ENCODE measurements around the gene PLXNB1. TPM values are rescaled to one million over a fixed set of nuclear protein-coding genes. Genes with fewer than 3 reads are reported as not detected.

PLXNB1 gene
- polyA plus RNA-seq, 2 of the 4 experiments (the other 2 are of a cell fraction) = 10.0 to 20.9 TPM

- CTCF ChIA-PET = interaction anchor here (1.1 to 3.6 kb wide), 9 partner anchors 10 to 251 kb away, joined by 3 to 32 read pairs (median 4); no protein-coding TSS in a partner anchor
- Histone ChIP-seq H3K4me2 (peak overlapping the region; percentile 88), H3K4me3 (peak overlapping the region; percentile 67), H3K9me3 (no peaks in the 10 kb centered on the region), H3K27ac (peak overlapping the region; percentile 86 to 97), H3K4me1 (peaks cover 24% of the 10 kb centered on the region)
- no peak for TF ChIP-seq EP300 (IDR thresholded peaks at IDR 0.05)
- no peak for TF ChIP-seq NFE2L2 (conservative IDR thresholded peaks at IDR 0.05; ENCODE audit: low read length)
- TF ChIP-seq CHD2 (IDR thresholded peaks at IDR 0.05; ENCODE audit: low read length, partially characterized antibody) = no peak
- TF ChIP-seq TFCP2L1 (CRISPR knock-in tag; IDR thresholded peaks at IDR 0.05) = no peak
- no peak for TF ChIP-seq BHLHE40 (IDR thresholded peaks at IDR 0.05; ENCODE audit: low read depth, low read length)
- no peak for TF ChIP-seq FOSL2 (IDR thresholded peaks at IDR 0.05)
- no peak for TF ChIP-seq FOSL2 (CRISPR knock-in tag; IDR thresholded peaks at IDR 0.05)
- no peak for TF ChIP-seq E2F6 (IDR thresholded peaks at IDR 0.05; ENCODE audit: borderline replicate concordance, low read depth)
- TF ChIP-seq FOXS1 (CRISPR knock-in tag; IDR thresholded peaks at IDR 0.05) = no peak
- TF ChIP-seq ATOH8 (CRISPR knock-in tag; IDR thresholded peaks at IDR 0.05; ENCODE audit: low read depth) = no peak
- no peak for TF ChIP-seq REST (IDR thresholded peaks at IDR 0.05)
- TF ChIP-seq HES2 (IDR thresholded peaks at IDR 0.05) = no peak
- no peak for TF ChIP-seq NPAS2 (CRISPR knock-in tag; IDR thresholded peaks at IDR 0.05; ENCODE audit: borderline replicate concordance)
- DNase-seq (ENCODE audit: low read depth in 1 of 2, low spot score in 1 of 2) (no peak), FAIRE-seq (no peak), ATAC-seq (peak; percentile 6 to 30; a peak in 3 of 6 replicates)
- WGBS (ENCODE audit: missing lambda C conversion rate) = 15% methylated on average over 6 of the region's 6 CpGs
- POLR2A ChIA-PET = interaction anchor here (0.9 to 1.8 kb wide), 8 partner anchors 10 to 108 kb away, joined by 3 to 8 read pairs (median 3); no protein-coding TSS in a partner anchor
These were observed 16.1 kb upstream of the PLXNB1 start for GRCh38 chr3:48446043-48446424.

- ChIA-PET POLR2A (interaction anchor here (1.8 kb wide), 1 partner anchor 9 kb away, joined by 8 read pairs; no protein-coding TSS in a partner anchor), CTCF (interaction anchor here (0.7 to 3.6 kb wide), 7 partner anchors 9 to 321 kb away, joined by 3 to 32 read pairs (median 3); no protein-coding TSS in a partner anchor)
- DNase-seq (ENCODE audit: low read depth in 1 of 2, low spot score in 1 of 2) (no peak), ATAC-seq (no peak), FAIRE-seq (no peak)
- peak overlapping the region; percentile 67 for H3K4me3 ChIP-seq
- peak overlapping the region; percentile 88 for H3K4me2 ChIP-seq
- 74% methylated on average over 5 of the region's 6 CpGs for WGBS (ENCODE audit: missing lambda C conversion rate)
- H3K27ac ChIP-seq = peak overlapping the region in 1 of 2 experiments; percentile 97; a peak in 2 of 6 replicates
- H3K9me3 ChIP-seq = no peaks in the 10 kb centered on the region
- peaks cover 24% of the 10 kb centered on the region for H3K4me1 ChIP-seq
- TF ChIP-seq ATOH8 (CRISPR knock-in tag; IDR thresholded peaks at IDR 0.05; ENCODE audit: low read depth) (no peak), MAX (IDR thresholded peaks at IDR 0.05) (no peak), CHD4 (IDR thresholded peaks at IDR 0.05; ENCODE audit: borderline replicate concordance) (no peak), USF2 (IDR thresholded peaks at IDR 0.05) (no peak), MAZ (IDR thresholded peaks at IDR 0.05; ENCODE audit: borderline replicate concordance, low read depth, low read length) (no peak), BHLHE40 (IDR thresholded peaks at IDR 0.05; ENCODE audit: low read depth, low read length) (no peak), EHMT2 (IDR thresholded peaks at IDR 0.05; ENCODE audit: low read depth) (no peak), CBX8 (IDR thresholded peaks at IDR 0.05) (no peak), NR3C1 (IDR thresholded peaks at IDR 0.05) (no peak), HES2 (IDR thresholded peaks at IDR 0.05) (no peak), TFCP2L1 (CRISPR knock-in tag; IDR thresholded peaks at IDR 0.05) (no peak), ELK1 (IDR thresholded peaks at IDR 0.05; ENCODE audit: low read depth, low read length) (no peak), HMGXB4 (CRISPR knock-in tag; IDR thresholded peaks at IDR 0.05; ENCODE audit: borderline replicate concordance) (no peak)
These were observed 15.5 kb upstream of the PLXNB1 start for GRCh38 chr3:48445277-48445882.

Data from A549 (cell line).